Transverse colon (tissue), 4 donors: ENCODE measurements around the gene INPP5E. TPM values are rescaled to one million over a fixed set of nuclear protein-coding genes. Genes with fewer than 3 reads are reported as not detected.

ENCODE experiments used
- DNase-seq: peaks from one replicate; pipeline ENCODE4 v3.0.0-alpha.2; 2019
- H3K27ac ChIP-seq, 4 donors: fragments of 200-600 bp; sonication (generic); 2 replicates each; pipeline ENCODE4 v1.5.1; 2016 to 2018; ENCODE audit warnings: inconsistent platforms in 4 of 4
- H3K27me3 ChIP-seq: fragments of 200-600 bp; sonication (generic); 2 replicates; pipeline ENCODE4 v1.5.1; 2017; ENCODE audit warnings: inconsistent platforms
- H3K36me3 ChIP-seq, 4 donors: fragments of 200-600 bp; sonication (generic); 2 replicates each; pipeline ENCODE4 v1.5.1; 2017 to 2019; ENCODE audit warnings: inconsistent platforms in 4 of 4
- H3K4me1 ChIP-seq, 4 donors: fragments of 200-600 bp; sonication (generic); 2 replicates each; pipeline ENCODE4 v1.5.1; 2017 to 2020; ENCODE audit warnings: inconsistent platforms in 4 of 4
- H3K4me3 ChIP-seq, 4 donors: fragments of 200-600 bp; sonication (generic); 1 replicate in 1 of 4; 2 replicates in 3 of 4; pipeline versions ENCODE4 v1.5.1 to v1.6.1; 2017 to 2019; ENCODE audit warnings: inconsistent platforms in 4 of 4
- H3K9me3 ChIP-seq, 2 donors: fragments of 200-600 bp; sonication (generic); 2 replicates each; pipeline ENCODE4 v1.5.1; 2017 to 2019; ENCODE audit warnings: inconsistent platforms in 2 of 2
- EP300 ChIP-seq: sonication (generic); formaldehyde crosslinking; IDR thresholded peaks from one replicate; pipeline ENCODE4 v1.6.1; 2017; ENCODE audit warnings: antibody characterized with exemption, low read depth
- POLR2A ChIP-seq: fragments of 450-650 bp; IDR thresholded peaks from one replicate; pipeline ENCODE4 v1.6.1; 2016; ENCODE audit warnings: antibody characterized with exemption, mild to moderate bottlenecking, moderate library complexity
- POLR2AphosphoS5 ChIP-seq, 3 donors: sonication (generic); formaldehyde crosslinking; IDR thresholded peaks; one replicate each; pipeline ENCODE4 v1.6.1; 2016; ENCODE audit warnings: antibody characterized with exemption in 3 of 3
- WGBS, 2 donors: methylation state at CpG; one replicate each; pipeline ENCODE4 v1.1.5; 2018; ENCODE audit warnings: low coverage in 1 of 2; 5-methylcytosine and 5-hydroxymethylcytosine counted together
- in situ Hi-C, 4 donors: fragments of 200-750 bp; cut with MboI; loops; one replicate each; pipeline versions ENCODE4 v1.15.0 to v1.15.1; 2017; ENCODE audit warnings: low sequenced_read_pairs in 3 of 4, low pct_ligation_motif_present in 1 of 4, low pct_unique_long_range_greater_than_20kb in 1 of 4
- intact Hi-C: fragments of 100-400 bp; cut with DNase I; formaldehyde crosslinking; loops from one replicate; pipeline ENCODE4 v1.15.1; 2023; ENCODE audit warnings: low total_unique reads
- total RNA-seq, 4 donors: library from RNA; depleted of rRNA; stranded (reverse); fragments of >200 nt; gene quantifications; one replicate each; pipeline ENCODE4 v1.1.0, GENCODE V29; 2016
- TF ChIP-seq, protein P1 (sequence below), 5 experiments: fragments of 200-600 bp in 3 of 5; fragments of 450-650 bp in 2 of 5; sonication (generic) in 3 of 5; IDR thresholded peaks; 1 replicate in 2 of 5; 2 replicates in 3 of 5; pipeline ENCODE4 v1.5.1; 2016 to 2017; ENCODE audit warnings: antibody characterized with exemption in 5 of 5, inconsistent platforms in 3 of 5, mild to moderate bottlenecking in 2 of 5, moderate library complexity in 1 of 5

The INPP5E gene
- total RNA-seq, 4 donors from 2014 or later: 12.5 to 57.5 (median 18.3) TPM

DNA sequence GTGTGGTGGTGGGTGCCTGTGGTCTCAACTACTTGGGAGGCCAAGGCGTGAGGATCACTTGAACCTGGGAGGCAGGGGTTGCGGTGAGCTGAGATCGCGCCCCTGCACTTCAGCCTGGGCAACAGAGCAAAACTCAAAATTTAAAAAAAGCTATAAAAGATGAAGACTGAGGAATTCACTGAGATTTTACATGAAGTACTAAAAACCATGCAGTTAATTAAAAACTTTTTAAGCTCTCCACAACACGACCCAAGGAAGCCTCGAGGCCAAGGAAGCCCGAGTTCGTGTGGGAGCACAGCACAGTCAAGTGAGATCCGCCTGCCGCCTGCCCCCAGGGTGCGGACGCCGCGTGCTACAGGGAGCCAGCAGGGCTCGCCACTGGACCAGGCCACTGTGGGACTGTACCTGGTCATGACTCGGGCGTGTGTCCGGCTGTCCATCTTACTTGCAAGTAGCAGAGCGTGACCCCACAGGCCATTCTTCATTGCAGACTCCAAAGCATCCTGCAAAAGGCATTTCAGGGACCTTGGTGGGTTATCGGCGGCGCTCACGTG lies 21.2 kb upstream of the INPP5E start:
- Histone ChIP-seq H3K27me3 (no peaks in the 10 kb centered on the region), H3K4me3 (no peak overlapping the region), H3K27ac (no peak overlapping the region), H3K9me3 (no peaks in the 10 kb centered on the region), H3K36me3 (peaks cover 0 to 85% (median 42%) of the 10 kb centered on the region in 4 donors), H3K4me1 (no peaks in the 10 kb centered on the region)
- no peak for TF ChIP-seq POLR2AphosphoS5 (IDR thresholded peaks at IDR 0.05)
- TF ChIP-seq, protein P1, sequence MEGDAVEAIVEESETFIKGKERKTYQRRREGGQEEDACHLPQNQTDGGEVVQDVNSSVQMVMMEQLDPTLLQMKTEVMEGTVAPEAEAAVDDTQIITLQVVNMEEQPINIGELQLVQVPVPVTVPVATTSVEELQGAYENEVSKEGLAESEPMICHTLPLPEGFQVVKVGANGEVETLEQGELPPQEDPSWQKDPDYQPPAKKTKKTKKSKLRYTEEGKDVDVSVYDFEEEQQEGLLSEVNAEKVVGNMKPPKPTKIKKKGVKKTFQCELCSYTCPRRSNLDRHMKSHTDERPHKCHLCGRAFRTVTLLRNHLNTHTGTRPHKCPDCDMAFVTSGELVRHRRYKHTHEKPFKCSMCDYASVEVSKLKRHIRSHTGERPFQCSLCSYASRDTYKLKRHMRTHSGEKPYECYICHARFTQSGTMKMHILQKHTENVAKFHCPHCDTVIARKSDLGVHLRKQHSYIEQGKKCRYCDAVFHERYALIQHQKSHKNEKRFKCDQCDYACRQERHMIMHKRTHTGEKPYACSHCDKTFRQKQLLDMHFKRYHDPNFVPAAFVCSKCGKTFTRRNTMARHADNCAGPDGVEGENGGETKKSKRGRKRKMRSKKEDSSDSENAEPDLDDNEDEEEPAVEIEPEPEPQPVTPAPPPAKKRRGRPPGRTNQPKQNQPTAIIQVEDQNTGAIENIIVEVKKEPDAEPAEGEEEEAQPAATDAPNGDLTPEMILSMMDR (IDR thresholded peaks at IDR 0.05): no peak
- DNase-seq: no peak
- 96 to 100% methylated on average over 4 to 23 of the region's 23 CpGs for WGBS, 2 donors
- in situ Hi-C loops (no loop called here), intact Hi-C loops (no loop called here)

DNA sequence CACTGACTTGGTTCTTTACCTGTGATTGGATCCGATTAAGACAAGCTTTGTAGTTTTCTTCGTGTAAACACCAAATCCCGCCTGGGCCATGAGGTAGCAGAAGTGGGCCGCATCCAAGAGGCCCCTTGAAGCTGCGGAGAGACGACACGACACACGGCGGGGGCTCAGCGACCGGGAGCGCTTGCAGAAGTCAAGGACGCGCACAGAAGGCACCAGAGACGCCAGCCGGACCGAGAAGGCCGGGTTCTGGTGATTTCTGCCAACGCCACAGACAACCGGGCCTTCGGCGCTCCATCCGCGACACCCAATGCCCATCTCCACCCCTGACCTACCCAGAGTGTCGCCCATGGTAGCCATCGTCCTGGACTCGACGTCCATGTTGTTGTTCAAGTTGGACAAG lies 19.8 kb upstream of the INPP5E start:
- no peak for DNase-seq
- in situ Hi-C loops (no loop called here), intact Hi-C loops (no loop called here)
- H3K9me3 ChIP-seq: no peaks in the 10 kb centered on the region
- H3K27ac ChIP-seq: no peak overlapping the region
- H3K27me3 ChIP-seq: no peaks in the 10 kb centered on the region
- no peak for TF ChIP-seq POLR2A
- no peak for TF ChIP-seq POLR2AphosphoS5 (IDR thresholded peaks at IDR 0.05)
- TF ChIP-seq, protein P1 (IDR thresholded peaks at IDR 0.05): no peak
- no peak for TF ChIP-seq EP300
- peaks cover 0 to 83% (median 43%) of the 10 kb centered on the region in 4 donors for H3K36me3 ChIP-seq
- H3K4me3 ChIP-seq: no peak overlapping the region
- WGBS, 2 donors: 95 to 100% methylated on average over 1 to 28 of the region's 28 CpGs
- H3K4me1 ChIP-seq: no peaks in the 10 kb centered on the region

DNA sequence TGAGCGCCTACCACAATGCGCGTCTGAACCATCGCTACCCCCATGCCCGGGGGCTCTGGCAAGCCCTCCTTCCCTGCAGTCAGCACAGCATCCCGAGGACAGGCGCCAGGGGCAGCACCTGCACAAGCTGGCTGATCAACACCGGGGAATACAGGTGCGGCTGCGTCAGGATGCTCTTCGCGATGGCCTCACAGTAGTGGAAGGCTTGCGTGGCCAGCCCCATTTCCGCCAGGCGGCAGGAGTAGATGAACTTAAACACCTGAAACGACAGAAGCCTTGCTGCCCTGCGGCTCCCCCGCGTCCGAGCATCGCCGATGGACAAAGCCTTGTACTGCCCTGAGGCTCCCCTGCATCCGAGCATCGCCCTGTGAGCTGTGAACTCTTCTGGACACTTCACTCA lies 17.7 kb upstream of the INPP5E start:
- in situ Hi-C loops: no loop called here
- H3K9me3 ChIP-seq: no peaks in the 10 kb centered on the region
- no peak for DNase-seq
- no peaks in the 10 kb centered on the region for H3K4me1 ChIP-seq
- H3K27ac ChIP-seq: no peak overlapping the region
- H3K36me3 ChIP-seq: peaks cover 0 to 80% (median 40%) of the 10 kb centered on the region in 4 donors
- 96% methylated on average over 23 of the region's 24 CpGs; no CpG with 5 or more reads in 1 of the 2 donors for WGBS, 2 donors
- intact Hi-C loops: no loop called here
- no peaks in the 10 kb centered on the region for H3K27me3 ChIP-seq
- TF ChIP-seq, protein P1 (IDR thresholded peaks at IDR 0.05): no peak
- no peak for TF ChIP-seq EP300
- TF ChIP-seq POLR2AphosphoS5 (IDR thresholded peaks at IDR 0.05): no peak
- TF ChIP-seq POLR2A: no peak
- H3K4me3 ChIP-seq: no peak overlapping the region

DNA sequence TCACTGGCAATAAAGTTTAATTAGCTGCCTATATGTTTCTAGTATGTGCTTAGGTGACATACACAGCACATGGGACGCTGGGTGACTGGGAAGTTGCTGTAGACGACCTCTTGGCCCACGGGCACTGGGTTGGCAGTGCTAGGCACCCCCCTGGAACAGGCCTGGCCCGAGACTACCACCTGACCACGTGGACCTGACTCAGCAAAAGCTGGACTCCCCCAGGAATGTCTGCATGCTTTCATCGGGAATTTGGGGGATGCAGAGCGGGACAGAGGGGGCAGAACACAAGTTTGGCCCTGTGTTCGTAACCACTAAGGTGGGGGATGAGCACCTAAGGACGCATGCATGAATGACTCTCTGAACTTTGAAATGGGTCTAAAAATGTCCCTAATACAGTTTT lies 16.6 kb upstream of the INPP5E start:
- Histone ChIP-seq H3K27ac (no peak overlapping the region), H3K4me3 (no peak overlapping the region), H3K4me1 (no peaks in the 10 kb centered on the region), H3K27me3 (no peaks in the 10 kb centered on the region), H3K9me3 (no peaks in the 10 kb centered on the region), H3K36me3 (peaks cover 0 to 89% (median 39%) of the 10 kb centered on the region in 4 donors)
- intact Hi-C loops: no loop called here
- TF ChIP-seq POLR2AphosphoS5 (IDR thresholded peaks at IDR 0.05) (no peak), POLR2A (no peak), EP300 (no peak)
- TF ChIP-seq, protein P1 (IDR thresholded peaks at IDR 0.05): no peak
- in situ Hi-C loops: no loop called here
- 86% methylated on average over 9 of the region's 9 CpGs; no CpG with 5 or more reads in 1 of the 2 donors for WGBS, 2 donors
- no peak for DNase-seq
